Vagina (tissue), 2 donors: Measurements from ENCODE around the gene CNIH1.

Experiments
- CTCF ChIP-seq, 3 experiments: fragments of 450-650 bp in 2 of 3; fragments of 200-600 bp in 1 of 3; sonication (generic) in 1 of 3; IDR thresholded peaks; one replicate each; pipeline ENCODE4 v1.5.1; 2017 to 2019; ENCODE audit warnings: antibody characterized with exemption in 3 of 3, mild to moderate bottlenecking in 2 of 3, moderate library complexity in 2 of 3
- POLR2AphosphoS5 ChIP-seq, 2 donors: sonication (generic); formaldehyde crosslinking; IDR thresholded peaks; one replicate each; pipeline ENCODE4 v1.9.0; 2017; ENCODE audit warnings: antibody characterized with exemption in 2 of 2, mild to moderate bottlenecking in 2 of 2, low read depth in 1 of 2; ENCODE audit not compliant: insufficient read depth in 1 of 2

GRCh38 chr14:54474232-54474793 is 33.1 kb upstream of the CNIH1 start:
- TF ChIP-seq CTCF (IDR thresholded peaks at IDR 0.05) (no peak), POLR2AphosphoS5 (IDR thresholded peaks at IDR 0.05; ENCODE audit: insufficient read depth in 1 of 2, low read depth in 1 of 2) (no peak)
